WTC11 (cell line): ENCODE data around the gene GUCA2B. TPM values are rescaled to one million over a fixed set of nuclear protein-coding genes. Genes with fewer than 3 reads are reported as not detected.
A peak's percentile ranks its signal among the peaks of the same experiment; 100 is the strongest.

ENCODE experiments used
- ATAC-seq: fragments of 200-7000 bp; cut with Tn5 transposase; 2 replicates; pipeline ENCODE4 v1.10.0; 2021; ENCODE audit warnings: mild to moderate bottlenecking, moderate library complexity
- CTCF ChIA-PET: fragments of 300-600 bp; sonication (Branson Sonifier 250); formaldehyde crosslinking; loops from one replicate; lab custom pipeline; 2021; ENCODE audit warnings: antibody characterized with exemption; lab: Charles Lee
- POLR2A ChIA-PET: fragments of 350-600 bp; sonication (Branson Sonifier 250); formaldehyde crosslinking; loops from one replicate; lab custom pipeline; 2021; ENCODE audit warnings: antibody characterized with exemption; lab: Charles Lee
- DNase-seq: peaks from one replicate; pipeline ENCODE4 v3.0.0; 2021; ENCODE audit warnings: low spot score
- H3K27ac Mint-ChIP-seq: 2 replicates; pipeline ENCODE4 v1.8.0; 2021; ENCODE audit warnings: mixed read lengths
- H3K27me3 Mint-ChIP-seq: 2 replicates; pipeline ENCODE4 v1.8.0; 2021; ENCODE audit warnings: low read depth, mild to moderate bottlenecking, moderate library complexity, mixed read lengths
- H3K36me3 Mint-ChIP-seq: 2 replicates; pipeline ENCODE4 v1.8.0; 2021; ENCODE audit warnings: mixed read lengths
- H3K4me1 Mint-ChIP-seq: 2 replicates; pipeline ENCODE4 v1.8.0; 2022; ENCODE audit warnings: mixed read lengths
- H3K4me3 Mint-ChIP-seq: 2 replicates; pipeline ENCODE4 v1.8.0; 2021; ENCODE audit warnings: mild to moderate bottlenecking, moderate library complexity, mixed read lengths
- H3K9me3 Mint-ChIP-seq: 2 replicates; pipeline ENCODE4 v1.8.0; 2021; ENCODE audit warnings: mixed read lengths
- ELF4 ChIP-seq: sonication (generic); formaldehyde crosslinking; IDR thresholded peaks from 2 replicates; pipeline ENCODE4 v1.8.1; 2022; ENCODE audit warnings: low read depth, mild to moderate bottlenecking, moderate library complexity, missing genetic modification reagents
- ETV6 ChIP-seq: sonication (generic); formaldehyde crosslinking; IDR thresholded peaks from 2 replicates; pipeline ENCODE4 v1.8.1; 2022; ENCODE audit warnings: mild to moderate bottlenecking, missing genetic modification reagents
- GTF2I ChIP-seq: fragments of 250-450 bp; sonication (Bioruptor Pico); conservative IDR thresholded peaks from 2 replicates; pipeline ENCODE4 v1.4.0; 2021; ENCODE audit warnings: mild to moderate bottlenecking
- KAT7 ChIP-seq: sonication (generic); formaldehyde crosslinking; IDR thresholded peaks from 2 replicates; pipeline ENCODE4 v1.8.1; 2023; ENCODE audit warnings: missing genetic modification reagents, mild to moderate bottlenecking, borderline replicate concordance
- NFATC4 ChIP-seq: fragments of 250-450 bp; sonication (Bioruptor Pico); IDR thresholded peaks from 2 replicates; pipeline ENCODE4 v1.9.0; 2021; ENCODE audit warnings: mild to moderate bottlenecking
- NR2C2 ChIP-seq: sonication (generic); formaldehyde crosslinking; IDR thresholded peaks from 2 replicates; pipeline ENCODE4 v1.8.0; 2022; ENCODE audit warnings: mild to moderate bottlenecking, missing genetic modification reagents
- SMAD3 ChIP-seq: sonication (generic); formaldehyde crosslinking; IDR thresholded peaks from 2 replicates; pipeline ENCODE4 v1.8.0; 2022; ENCODE audit warnings: missing genetic modification reagents, mild to moderate bottlenecking, borderline replicate concordance
- SP1 ChIP-seq: sonication (generic); formaldehyde crosslinking; conservative IDR thresholded peaks from 2 replicates; pipeline ENCODE4 v1.8.1; 2022; ENCODE audit warnings: missing genetic modification reagents
- TP53 ChIP-seq: sonication (generic); formaldehyde crosslinking; IDR thresholded peaks from 2 replicates; pipeline ENCODE4 v1.8.1; 2023; ENCODE audit warnings: mild to moderate bottlenecking, missing genetic modification reagents
- ZNF317 ChIP-seq: sonication (generic); formaldehyde crosslinking; IDR thresholded peaks from 2 replicates; pipeline ENCODE4 v1.8.1; 2023; ENCODE audit warnings: low read depth, mild to moderate bottlenecking, moderate library complexity, missing genetic modification reagents, borderline replicate concordance
- ZNF396 ChIP-seq: fragments of 250-450 bp; sonication (Bioruptor Pico); IDR thresholded peaks from 2 replicates; pipeline ENCODE4 v1.8.0; 2021; ENCODE audit warnings: mild to moderate bottlenecking, moderate library complexity, borderline replicate concordance
- ZNF671 ChIP-seq: fragments of 250-450 bp; sonication (Bioruptor Pico); IDR thresholded peaks from 2 replicates; pipeline ENCODE4 v1.8.0; 2021; ENCODE audit warnings: mild to moderate bottlenecking
- total RNA-seq: library from RNA; stranded (reverse); gene quantifications from 3 replicates; pipeline ENCODE4 v1.2.3, GENCODE V29; 2021
- TF ChIP-seq, protein P1 (sequence below): fragments of 250-450 bp; sonication (Bioruptor Pico); IDR thresholded peaks from 2 replicates; pipeline ENCODE4 v1.9.0; 2021; ENCODE audit warnings: mild to moderate bottlenecking
- TF ChIP-seq, protein P2 (sequence below): sonication (generic); formaldehyde crosslinking; IDR thresholded peaks from 2 replicates; pipeline ENCODE4 v1.8.0; 2022; ENCODE audit warnings: mild to moderate bottlenecking, missing genetic modification reagents
- TF ChIP-seq, protein P3 (sequence below): sonication (generic); formaldehyde crosslinking; IDR thresholded peaks from 2 replicates; pipeline ENCODE4 v1.8.1; 2022; ENCODE audit warnings: missing genetic modification reagents, borderline replicate concordance
- TF ChIP-seq, protein P4 (sequence below): sonication (generic); formaldehyde crosslinking; IDR thresholded peaks from 2 replicates; pipeline ENCODE4 v1.8.1; 2023; ENCODE audit warnings: mild to moderate bottlenecking, missing genetic modification reagents
- TF ChIP-seq, protein P5 (sequence below): sonication (generic); formaldehyde crosslinking; IDR thresholded peaks from 2 replicates; pipeline ENCODE4 v1.8.1; 2023; ENCODE audit warnings: mild to moderate bottlenecking, moderate library complexity, missing genetic modification reagents
- TF ChIP-seq, protein P6 (sequence below): fragments of 200-600 bp; IDR thresholded peaks from 2 replicates; pipeline ENCODE4 v1.8.0; 2022; ENCODE audit warnings: antibody characterized with exemption

Gene GUCA2B
- total RNA-seq, 1 experiment from 2014 or later = not detected

DNA sequence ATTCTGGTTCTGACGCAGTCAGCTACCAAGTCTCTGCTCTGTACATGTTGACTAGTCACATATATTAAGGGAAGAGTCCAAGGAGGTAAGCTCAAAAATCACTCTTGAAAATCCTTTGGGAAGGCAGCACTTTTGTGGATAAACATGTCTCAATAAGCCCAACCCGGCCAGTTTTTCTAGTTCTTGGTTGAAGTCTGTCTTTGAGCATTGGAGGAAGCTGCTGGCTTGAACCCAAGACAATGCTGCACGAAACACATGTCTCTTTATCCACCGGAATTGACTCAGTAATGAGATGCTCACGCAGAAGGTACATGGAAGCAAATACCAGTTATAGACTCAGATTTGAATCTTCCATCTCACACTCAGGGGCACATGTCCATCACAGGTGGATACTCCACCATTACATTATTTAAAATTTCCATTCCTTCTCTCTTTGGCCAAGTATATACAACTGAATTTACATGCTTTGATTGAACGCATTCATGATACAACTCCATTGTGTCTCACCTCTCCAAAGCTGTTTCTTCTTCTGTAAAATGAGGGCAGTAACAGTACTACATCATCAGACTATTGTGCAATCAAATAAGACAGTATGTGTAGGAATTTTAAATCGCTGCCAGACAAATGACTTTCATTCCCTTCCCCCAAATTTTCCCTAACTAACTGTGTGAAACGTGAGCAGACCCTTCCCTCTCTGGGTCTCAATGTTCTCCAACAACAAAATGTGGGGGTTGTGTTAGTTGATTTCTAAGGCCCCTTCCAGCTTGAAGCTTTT is 20.9 kb downstream of the GUCA2B start:
- no peak for ATAC-seq
- Mint-ChIP-seq H3K36me3 (no peaks in the 10 kb centered on the region), H3K4me3 (no peak overlapping the region), H3K27me3 (no peaks in the 10 kb centered on the region), H3K4me1 (peaks cover 10% of the 10 kb centered on the region), H3K27ac (peak overlapping the region; percentile 20; the same call in 1 of the 2 replicates), H3K9me3 (no peaks in the 10 kb centered on the region)
- ChIA-PET POLR2A (interaction anchor here (0.6 kb wide), 1 partner anchor 476 kb away, joined by 3 read pairs; no protein-coding TSS in a partner anchor), CTCF (interaction anchor here (0.5 to 2.2 kb wide), 72 partner anchors 9 to 658 kb away, joined by 3 to 38 read pairs (median 4); partner anchors contain the start of genes C1orf50, CCDC30, GUCA2A and HIVEP3)
- TF ChIP-seq, protein P1, sequence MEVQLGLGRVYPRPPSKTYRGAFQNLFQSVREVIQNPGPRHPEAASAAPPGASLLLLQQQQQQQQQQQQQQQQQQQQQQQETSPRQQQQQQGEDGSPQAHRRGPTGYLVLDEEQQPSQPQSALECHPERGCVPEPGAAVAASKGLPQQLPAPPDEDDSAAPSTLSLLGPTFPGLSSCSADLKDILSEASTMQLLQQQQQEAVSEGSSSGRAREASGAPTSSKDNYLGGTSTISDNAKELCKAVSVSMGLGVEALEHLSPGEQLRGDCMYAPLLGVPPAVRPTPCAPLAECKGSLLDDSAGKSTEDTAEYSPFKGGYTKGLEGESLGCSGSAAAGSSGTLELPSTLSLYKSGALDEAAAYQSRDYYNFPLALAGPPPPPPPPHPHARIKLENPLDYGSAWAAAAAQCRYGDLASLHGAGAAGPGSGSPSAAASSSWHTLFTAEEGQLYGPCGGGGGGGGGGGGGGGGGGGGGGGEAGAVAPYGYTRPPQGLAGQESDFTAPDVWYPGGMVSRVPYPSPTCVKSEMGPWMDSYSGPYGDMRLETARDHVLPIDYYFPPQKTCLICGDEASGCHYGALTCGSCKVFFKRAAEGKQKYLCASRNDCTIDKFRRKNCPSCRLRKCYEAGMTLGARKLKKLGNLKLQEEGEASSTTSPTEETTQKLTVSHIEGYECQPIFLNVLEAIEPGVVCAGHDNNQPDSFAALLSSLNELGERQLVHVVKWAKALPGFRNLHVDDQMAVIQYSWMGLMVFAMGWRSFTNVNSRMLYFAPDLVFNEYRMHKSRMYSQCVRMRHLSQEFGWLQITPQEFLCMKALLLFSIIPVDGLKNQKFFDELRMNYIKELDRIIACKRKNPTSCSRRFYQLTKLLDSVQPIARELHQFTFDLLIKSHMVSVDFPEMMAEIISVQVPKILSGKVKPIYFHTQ (CRISPR knock-in tag) = no peak
- TF ChIP-seq GTF2I = no peak
- TF ChIP-seq ZNF396 (CRISPR knock-in tag) = no peak
- TF ChIP-seq ETV6 = no peak
- TF ChIP-seq TP53 (CRISPR knock-in tag) = no peak
- TF ChIP-seq ZNF671 (CRISPR knock-in tag) = no peak
- TF ChIP-seq, protein P2, sequence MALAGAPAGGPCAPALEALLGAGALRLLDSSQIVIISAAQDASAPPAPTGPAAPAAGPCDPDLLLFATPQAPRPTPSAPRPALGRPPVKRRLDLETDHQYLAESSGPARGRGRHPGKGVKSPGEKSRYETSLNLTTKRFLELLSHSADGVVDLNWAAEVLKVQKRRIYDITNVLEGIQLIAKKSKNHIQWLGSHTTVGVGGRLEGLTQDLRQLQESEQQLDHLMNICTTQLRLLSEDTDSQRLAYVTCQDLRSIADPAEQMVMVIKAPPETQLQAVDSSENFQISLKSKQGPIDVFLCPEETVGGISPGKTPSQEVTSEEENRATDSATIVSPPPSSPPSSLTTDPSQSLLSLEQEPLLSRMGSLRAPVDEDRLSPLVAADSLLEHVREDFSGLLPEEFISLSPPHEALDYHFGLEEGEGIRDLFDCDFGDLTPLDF = no peak
- TF ChIP-seq, protein P3, sequence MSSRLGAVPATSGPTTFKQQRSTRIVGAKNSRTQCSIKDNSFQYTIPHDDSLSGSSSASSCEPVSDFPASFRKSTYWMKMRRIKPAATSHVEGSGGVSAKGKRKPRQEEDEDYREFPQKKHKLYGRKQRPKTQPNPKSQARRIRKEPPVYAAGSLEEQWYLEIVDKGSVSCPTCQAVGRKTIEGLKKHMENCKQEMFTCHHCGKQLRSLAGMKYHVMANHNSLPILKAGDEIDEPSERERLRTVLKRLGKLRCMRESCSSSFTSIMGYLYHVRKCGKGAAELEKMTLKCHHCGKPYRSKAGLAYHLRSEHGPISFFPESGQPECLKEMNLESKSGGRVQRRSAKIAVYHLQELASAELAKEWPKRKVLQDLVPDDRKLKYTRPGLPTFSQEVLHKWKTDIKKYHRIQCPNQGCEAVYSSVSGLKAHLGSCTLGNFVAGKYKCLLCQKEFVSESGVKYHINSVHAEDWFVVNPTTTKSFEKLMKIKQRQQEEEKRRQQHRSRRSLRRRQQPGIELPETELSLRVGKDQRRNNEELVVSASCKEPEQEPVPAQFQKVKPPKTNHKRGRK (CRISPR knock-in tag) = no peak
- DNase-seq = no peak

DNA sequence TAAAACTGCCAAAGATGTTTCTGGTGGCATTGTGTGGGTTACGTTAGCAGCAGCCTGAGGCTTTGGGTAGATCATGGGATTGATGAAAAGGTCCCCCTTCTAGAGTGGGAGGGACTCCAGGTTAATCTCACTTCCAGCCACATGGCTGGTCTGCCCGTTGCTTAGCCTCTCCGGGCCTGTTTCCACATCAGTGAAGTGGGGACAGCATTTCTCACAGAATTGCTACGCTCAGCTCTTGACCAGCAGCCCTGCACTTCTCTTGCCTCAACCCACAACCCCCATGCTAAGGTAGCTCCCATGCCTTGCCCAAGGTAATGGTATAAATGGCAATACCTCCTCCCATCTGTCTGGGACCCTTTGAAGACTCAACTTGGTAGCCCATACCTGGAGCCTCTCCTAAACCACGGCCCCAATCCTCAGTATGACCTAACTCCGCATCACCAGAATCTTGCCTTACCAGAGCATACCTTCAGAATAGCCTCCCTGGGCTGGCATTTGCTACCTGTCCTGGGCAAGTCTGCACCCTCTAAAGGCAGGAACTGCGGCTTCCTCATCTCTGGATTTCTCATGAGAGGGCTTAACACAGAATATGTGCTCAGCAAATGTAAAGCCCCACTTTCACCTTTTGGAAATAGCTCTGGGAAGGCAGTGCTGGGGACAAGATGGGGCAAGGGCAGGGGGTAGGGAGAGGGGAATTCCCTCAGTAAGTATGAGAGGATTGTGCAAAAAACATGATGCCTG is 22.3 kb downstream of the GUCA2B start:
- POLR2A ChIA-PET = no interaction called here
- CTCF ChIA-PET = interaction anchor here (0.8 to 1.0 kb wide), 2 partner anchors 18 to 138 kb away, joined by 3 read pairs; no protein-coding TSS in a partner anchor
- Mint-ChIP-seq H3K27ac (no peak overlapping the region), H3K27me3 (no peaks in the 10 kb centered on the region), H3K36me3 (peaks cover 9% of the 10 kb centered on the region; the same call in 1 of the 2 replicates), H3K4me3 (no peak overlapping the region), H3K9me3 (no peaks in the 10 kb centered on the region), H3K4me1 (peaks cover 10% of the 10 kb centered on the region)
- DNase-seq (no peak), ATAC-seq (no peak)
- TF ChIP-seq NR2C2 (no peak), KAT7 (CRISPR knock-in tag) (no peak), ZNF317 (CRISPR knock-in tag) (no peak)

DNA sequence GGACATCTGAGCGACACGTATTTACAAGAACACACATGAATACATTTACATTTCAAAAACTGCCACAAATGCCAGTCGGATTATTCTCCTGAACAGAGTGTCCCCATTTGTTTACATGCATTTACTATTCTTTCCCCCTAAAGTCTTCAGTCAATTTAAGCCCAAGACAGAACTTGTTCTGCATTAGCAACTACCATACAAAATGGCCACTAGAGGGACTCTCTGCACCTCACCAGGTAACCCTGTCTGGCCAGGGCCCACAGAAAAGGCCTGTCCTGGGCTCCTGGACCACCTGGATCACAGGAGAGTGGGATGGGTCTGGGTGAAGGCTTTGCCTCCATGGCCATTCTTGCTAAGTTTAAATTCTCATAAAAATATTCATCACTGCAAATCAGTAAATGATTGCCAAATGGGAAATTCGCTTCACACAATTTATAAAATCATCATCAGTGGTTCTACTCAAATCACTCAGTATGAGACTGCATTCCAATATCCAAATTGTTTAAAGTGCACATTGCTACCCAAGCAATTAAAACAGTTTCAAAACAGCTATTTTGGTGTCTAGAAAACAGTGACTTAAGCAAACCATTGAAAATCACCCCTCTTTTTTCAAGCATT is 23.8 kb downstream of the GUCA2B start:
- ChIA-PET CTCF (interaction anchor here (0.8 kb wide), 1 partner anchor 9 kb away, joined by 3 read pairs; no protein-coding TSS in a partner anchor), POLR2A (interaction anchor here (0.6 kb wide), 1 partner anchor 129 kb away, joined by 3 read pairs; no protein-coding TSS in a partner anchor)
- peak; percentile 80 for ATAC-seq
- Mint-ChIP-seq H3K27ac (no peak overlapping the region), H3K36me3 (peaks cover 9% of the 10 kb centered on the region; the same call in 1 of the 2 replicates), H3K4me1 (peaks cover 7% of the 10 kb centered on the region), H3K9me3 (no peaks in the 10 kb centered on the region), H3K4me3 (no peak overlapping the region), H3K27me3 (no peaks in the 10 kb centered on the region)
- DNase-seq = peak; percentile 58
- TF ChIP-seq, protein P4, sequence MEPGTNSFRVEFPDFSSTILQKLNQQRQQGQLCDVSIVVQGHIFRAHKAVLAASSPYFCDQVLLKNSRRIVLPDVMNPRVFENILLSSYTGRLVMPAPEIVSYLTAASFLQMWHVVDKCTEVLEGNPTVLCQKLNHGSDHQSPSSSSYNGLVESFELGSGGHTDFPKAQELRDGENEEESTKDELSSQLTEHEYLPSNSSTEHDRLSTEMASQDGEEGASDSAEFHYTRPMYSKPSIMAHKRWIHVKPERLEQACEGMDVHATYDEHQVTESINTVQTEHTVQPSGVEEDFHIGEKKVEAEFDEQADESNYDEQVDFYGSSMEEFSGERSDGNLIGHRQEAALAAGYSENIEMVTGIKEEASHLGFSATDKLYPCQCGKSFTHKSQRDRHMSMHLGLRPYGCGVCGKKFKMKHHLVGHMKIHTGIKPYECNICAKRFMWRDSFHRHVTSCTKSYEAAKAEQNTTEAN = no peak
- TF ChIP-seq ELF4 (no peak), SMAD3 (CRISPR knock-in tag) (no peak), SP1 (no peak), NFATC4 (CRISPR knock-in tag) (no peak)
- TF ChIP-seq, protein P5, sequence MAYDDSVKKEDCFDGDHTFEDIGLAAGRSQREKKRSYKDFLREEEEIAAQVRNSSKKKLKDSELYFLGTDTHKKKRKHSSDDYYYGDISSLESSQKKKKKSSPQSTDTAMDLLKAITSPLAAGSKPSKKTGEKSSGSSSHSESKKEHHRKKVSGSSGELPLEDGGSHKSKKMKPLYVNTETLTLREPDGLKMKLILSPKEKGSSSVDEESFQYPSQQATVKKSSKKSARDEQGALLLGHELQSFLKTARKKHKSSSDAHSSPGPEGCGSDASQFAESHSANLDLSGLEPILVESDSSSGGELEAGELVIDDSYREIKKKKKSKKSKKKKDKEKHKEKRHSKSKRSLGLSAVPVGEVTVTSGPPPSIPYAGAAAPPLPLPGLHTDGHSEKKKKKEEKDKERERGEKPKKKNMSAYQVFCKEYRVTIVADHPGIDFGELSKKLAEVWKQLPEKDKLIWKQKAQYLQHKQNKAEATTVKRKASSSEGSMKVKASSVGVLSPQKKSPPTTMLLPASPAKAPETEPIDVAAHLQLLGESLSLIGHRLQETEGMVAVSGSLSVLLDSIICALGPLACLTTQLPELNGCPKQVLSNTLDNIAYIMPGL (CRISPR knock-in tag) = no peak
- TF ChIP-seq, protein P6, sequence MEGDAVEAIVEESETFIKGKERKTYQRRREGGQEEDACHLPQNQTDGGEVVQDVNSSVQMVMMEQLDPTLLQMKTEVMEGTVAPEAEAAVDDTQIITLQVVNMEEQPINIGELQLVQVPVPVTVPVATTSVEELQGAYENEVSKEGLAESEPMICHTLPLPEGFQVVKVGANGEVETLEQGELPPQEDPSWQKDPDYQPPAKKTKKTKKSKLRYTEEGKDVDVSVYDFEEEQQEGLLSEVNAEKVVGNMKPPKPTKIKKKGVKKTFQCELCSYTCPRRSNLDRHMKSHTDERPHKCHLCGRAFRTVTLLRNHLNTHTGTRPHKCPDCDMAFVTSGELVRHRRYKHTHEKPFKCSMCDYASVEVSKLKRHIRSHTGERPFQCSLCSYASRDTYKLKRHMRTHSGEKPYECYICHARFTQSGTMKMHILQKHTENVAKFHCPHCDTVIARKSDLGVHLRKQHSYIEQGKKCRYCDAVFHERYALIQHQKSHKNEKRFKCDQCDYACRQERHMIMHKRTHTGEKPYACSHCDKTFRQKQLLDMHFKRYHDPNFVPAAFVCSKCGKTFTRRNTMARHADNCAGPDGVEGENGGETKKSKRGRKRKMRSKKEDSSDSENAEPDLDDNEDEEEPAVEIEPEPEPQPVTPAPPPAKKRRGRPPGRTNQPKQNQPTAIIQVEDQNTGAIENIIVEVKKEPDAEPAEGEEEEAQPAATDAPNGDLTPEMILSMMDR = peak; percentile 71
